ENCODE data around the gene NUP54. TPM values are rescaled to one million over a fixed set of nuclear protein-coding genes. Genes with fewer than 3 reads are reported as not detected.

NUP54 gene
- total RNA-seq, result 48.9 and 59.7 TPM in 2 replicates

GRCh38 chr4:76148142-76148865 lies at the start of gene NUP54:
Gene NUP54 (minus strand): TSS chr4:76148397. CDS start chr4:76148374, 23 bp downstream.

GRCh38 chr4:76074468-76074867 lies 73.7 kb downstream of the NUP54 start, which contains the start of gene ART3:
Gene ART3 (plus strand): TSS chr4:76074709. CDS start chr4:76075890, 1,181 bp downstream.

Other genes with a start within 250 kb of the NUP54 start
- gene PPEF2, start 245.9 kb downstream of the NUP54 start, total RNA-seq, result not detected in 2 replicates
- gene NAAA, start 207.4 kb downstream of the NUP54 start, total RNA-seq, result 49.1 and 54.2 TPM in 2 replicates
- 22.7 and 26.1 TPM in 2 replicates for gene SDAD1, start 157.5 kb downstream of the NUP54 start, total RNA-seq
- not detected in 2 replicates for gene CXCL9, start 140.9 kb downstream of the NUP54 start, total RNA-seq
- not detected in 2 replicates for gene CXCL10, start 124.9 kb downstream of the NUP54 start, total RNA-seq
- gene CXCL11, start 112.3 kb downstream of the NUP54 start, total RNA-seq, result under 0.01 TPM in 1 of 2 replicates, not detected in the other
- gene ART3, start 73.7 kb downstream of the NUP54 start, total RNA-seq, result not detected in 2 replicates
- gene SCARB2, start 65.4 kb upstream of the NUP54 start, total RNA-seq, result 408 and 562 TPM in 2 replicates
- 0.66 and 0.99 TPM in 2 replicates for gene FAM47E, start 103.3 kb upstream of the NUP54 start, total RNA-seq
- 7.0 and 8.6 TPM in 2 replicates for gene STBD1, start 158.3 kb upstream of the NUP54 start, total RNA-seq

Measured in aortic smooth muscle cell (primary cell).